T-helper 2 cell treated with Interferon-gamma antibody and Interleukin-4, amounts not matched to agents 5 μg/mL and 100 μg/mL, for 36 hours (primary cell): ENCODE data around the gene PHF20.

Experiments
- DNase-seq: peaks from one replicate; pipeline ENCODE4 v3.0.0; 2021; ENCODE audit warnings: low spot score
- H3K27ac Mint-ChIP-seq: one replicate; pipeline ENCODE4 v1.8.0; 2021; ENCODE audit warnings: mild to moderate bottlenecking, mixed read lengths
- H3K27me3 Mint-ChIP-seq: one replicate; pipeline ENCODE4 v1.8.0; 2021; ENCODE audit warnings: low read depth, mixed read lengths
- H3K36me3 Mint-ChIP-seq: one replicate; pipeline ENCODE4 v1.8.0; 2021; ENCODE audit warnings: low read depth, mixed read lengths
- H3K4me1 Mint-ChIP-seq: one replicate; pipeline ENCODE4 v1.8.0; 2021; ENCODE audit warnings: low read depth, mixed read lengths
- H3K4me3 Mint-ChIP-seq: one replicate; pipeline ENCODE4 v1.8.0; 2022; ENCODE audit warnings: mild to moderate bottlenecking, moderate library complexity, mixed read lengths
- H3K9me3 Mint-ChIP-seq: one replicate; pipeline ENCODE4 v1.8.0; 2021; ENCODE audit warnings: mixed read lengths

The PHF20 gene

DNA sequence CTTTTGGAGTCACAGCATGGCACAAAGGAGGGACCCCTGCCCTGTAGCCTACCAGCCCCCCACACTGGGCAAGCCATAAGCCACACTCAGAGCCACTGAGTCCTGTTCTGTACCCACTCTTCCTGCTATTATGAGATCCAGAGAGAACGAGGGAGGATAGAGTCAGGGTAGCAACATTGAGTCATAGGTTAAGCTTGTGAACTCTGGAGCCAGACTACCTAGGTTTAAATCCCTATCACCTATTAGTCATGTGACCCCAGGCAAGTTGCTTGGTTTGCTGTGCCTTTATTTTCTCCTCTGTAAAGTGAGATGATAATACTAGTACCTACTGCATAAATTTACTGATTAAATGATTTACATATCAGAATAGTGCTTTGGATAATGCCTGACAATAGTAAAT is 197.1 kb downstream of the PHF20 start:
- Mint-ChIP-seq H3K27me3 (peaks cover 3% of the 10 kb centered on the region), H3K36me3 (no peaks in the 10 kb centered on the region), H3K4me1 (peaks cover 7% of the 10 kb centered on the region), H3K27ac (no peak overlapping the region), H3K9me3 (no peaks in the 10 kb centered on the region), H3K4me3 (no peak overlapping the region)
- DNase-seq, result no peak

DNA sequence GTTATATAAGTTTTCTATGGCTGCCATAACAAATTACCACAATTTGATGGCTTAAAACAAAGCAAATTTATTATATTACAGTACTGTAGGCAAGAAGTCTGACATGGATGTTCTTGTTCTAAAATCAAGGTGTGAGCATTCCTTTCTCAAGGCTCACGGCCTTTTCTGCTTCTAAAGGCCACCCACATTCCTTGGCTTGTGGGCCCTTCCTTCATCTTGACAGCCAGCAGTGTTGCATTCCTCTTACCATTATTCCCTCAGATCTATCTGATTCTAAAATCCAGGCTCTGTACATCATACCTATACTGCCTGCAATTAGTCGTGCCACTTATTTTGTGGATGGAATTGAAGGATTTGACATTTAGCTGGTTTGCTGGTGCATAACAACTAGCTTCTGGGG is 200.2 kb downstream of the PHF20 start:
- Mint-ChIP-seq H3K27ac (no peak overlapping the region), H3K4me1 (no peaks in the 10 kb centered on the region), H3K9me3 (no peaks in the 10 kb centered on the region), H3K36me3 (no peaks in the 10 kb centered on the region), H3K27me3 (peaks cover 6% of the 10 kb centered on the region), H3K4me3 (no peak overlapping the region)
- DNase-seq, result no peak

DNA sequence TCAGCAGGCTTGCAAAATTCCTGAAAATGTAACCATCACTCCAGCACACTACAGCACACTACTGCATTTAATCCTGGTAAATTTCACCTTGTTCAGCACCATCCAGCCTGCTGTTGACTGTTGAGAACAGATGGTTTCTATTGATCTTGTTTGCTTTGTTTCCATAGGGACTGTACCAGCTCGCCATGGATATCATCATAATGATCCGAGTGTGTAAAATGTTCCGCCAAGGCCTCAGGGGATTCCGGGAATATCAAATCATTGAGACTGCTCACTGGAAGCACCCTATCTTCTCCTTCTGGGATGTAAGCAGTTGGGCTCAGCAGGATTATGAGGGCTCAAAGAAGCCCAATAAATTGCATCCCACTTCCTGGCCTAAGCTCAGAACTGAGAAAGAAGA is 200.6 kb downstream of the PHF20 start:
- Mint-ChIP-seq H3K4me3 (no peak overlapping the region), H3K4me1 (no peaks in the 10 kb centered on the region), H3K9me3 (no peaks in the 10 kb centered on the region), H3K27me3 (peaks cover 6% of the 10 kb centered on the region), H3K27ac (no peak overlapping the region), H3K36me3 (no peaks in the 10 kb centered on the region)
- DNase-seq, result no peak

DNA sequence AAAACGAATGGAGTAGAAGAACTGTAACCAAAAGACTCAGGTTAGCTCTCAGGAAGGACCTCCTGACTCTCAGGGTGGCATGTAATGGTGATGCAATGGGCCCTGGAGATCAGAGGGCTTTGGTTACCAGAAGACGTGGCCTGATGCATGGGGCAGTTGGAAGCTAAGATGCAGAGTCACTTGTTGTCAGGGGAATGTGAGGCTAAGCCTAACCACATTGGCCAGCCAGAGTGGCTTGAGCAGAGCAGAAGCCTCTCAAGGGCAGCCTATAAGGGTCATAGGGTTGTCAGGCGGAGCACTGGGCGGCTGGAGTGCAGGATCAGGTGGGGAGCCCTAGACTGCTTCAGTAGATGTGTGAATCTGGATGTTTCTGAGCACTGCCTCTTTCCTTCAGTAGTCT is 202.4 kb downstream of the PHF20 start:
- no peaks in the 10 kb centered on the region for H3K36me3 Mint-ChIP-seq
- H3K4me1 Mint-ChIP-seq, result no peaks in the 10 kb centered on the region
- peaks cover 3% of the 10 kb centered on the region for H3K27me3 Mint-ChIP-seq
- DNase-seq, result no peak
- H3K27ac Mint-ChIP-seq, result no peak overlapping the region
- H3K9me3 Mint-ChIP-seq, result no peaks in the 10 kb centered on the region
- no peak overlapping the region for H3K4me3 Mint-ChIP-seq

DNA sequence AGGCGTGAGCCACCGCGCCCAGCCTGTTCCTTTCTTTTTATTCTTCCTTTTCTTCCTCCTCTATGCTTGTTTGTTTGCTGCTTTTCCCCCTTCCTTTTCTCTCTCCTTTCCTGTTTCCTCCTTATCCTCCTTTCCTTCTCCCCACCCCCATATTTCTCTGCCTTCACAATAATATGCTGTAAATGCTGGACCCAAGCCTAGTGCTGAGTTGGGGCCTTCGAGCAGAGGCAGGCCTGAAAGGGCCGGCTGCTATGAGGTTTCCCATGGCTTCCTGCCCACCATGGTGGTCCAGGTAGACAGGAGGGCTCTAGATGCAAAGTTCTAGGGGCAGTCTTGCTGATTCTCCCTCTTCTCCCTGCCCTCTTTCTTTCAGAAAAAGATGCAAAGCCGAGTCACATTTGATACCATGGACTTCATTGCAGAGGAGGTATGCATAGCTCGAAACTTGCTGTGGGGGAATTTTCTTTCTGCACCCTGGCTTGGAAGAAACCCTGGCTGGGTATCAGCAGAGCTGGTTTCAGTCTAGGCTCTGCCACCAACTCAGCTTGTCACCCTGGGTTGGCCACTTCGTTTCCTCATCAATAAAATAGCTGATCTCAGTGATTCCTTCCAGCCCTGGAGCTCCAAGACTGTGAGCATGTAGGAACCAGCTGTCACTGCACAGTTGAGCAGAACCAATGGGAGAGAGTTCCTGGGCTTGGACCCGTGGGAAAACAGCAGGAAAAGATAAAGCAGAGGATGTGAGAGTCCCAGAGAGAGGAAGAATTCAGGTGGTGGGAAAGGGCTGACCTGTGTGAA is 204.0 kb downstream of the PHF20 start:
- no peak for DNase-seq
- Mint-ChIP-seq H3K36me3 (no peaks in the 10 kb centered on the region), H3K27ac (no peak overlapping the region), H3K9me3 (no peaks in the 10 kb centered on the region), H3K4me3 (no peak overlapping the region), H3K4me1 (no peaks in the 10 kb centered on the region), H3K27me3 (peaks cover 3% of the 10 kb centered on the region)

DNA sequence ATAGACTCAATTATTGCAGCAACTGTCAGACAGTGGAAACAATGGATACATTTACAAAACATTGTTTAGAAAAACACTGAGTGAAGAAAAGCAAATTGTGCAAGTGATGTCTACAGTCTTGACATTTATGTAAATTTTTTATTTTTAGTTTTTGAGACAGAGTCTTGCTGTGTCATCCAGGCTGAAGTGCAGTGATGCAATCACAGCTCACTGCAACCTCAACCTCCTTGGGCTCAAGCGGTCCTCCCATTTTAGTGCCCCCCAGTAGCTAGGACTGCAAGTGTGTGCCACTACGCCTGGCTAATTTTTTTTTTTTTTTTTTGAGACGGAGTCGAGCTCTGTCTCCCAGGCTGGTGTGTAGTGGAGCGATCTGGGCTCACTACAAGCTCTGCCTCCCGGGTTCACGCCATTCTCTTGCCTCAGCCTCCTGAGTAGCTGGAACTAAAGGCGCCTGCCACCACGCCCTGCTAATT is 206.3 kb downstream of the PHF20 start:
- no peaks in the 10 kb centered on the region for H3K4me1 Mint-ChIP-seq

DNA sequence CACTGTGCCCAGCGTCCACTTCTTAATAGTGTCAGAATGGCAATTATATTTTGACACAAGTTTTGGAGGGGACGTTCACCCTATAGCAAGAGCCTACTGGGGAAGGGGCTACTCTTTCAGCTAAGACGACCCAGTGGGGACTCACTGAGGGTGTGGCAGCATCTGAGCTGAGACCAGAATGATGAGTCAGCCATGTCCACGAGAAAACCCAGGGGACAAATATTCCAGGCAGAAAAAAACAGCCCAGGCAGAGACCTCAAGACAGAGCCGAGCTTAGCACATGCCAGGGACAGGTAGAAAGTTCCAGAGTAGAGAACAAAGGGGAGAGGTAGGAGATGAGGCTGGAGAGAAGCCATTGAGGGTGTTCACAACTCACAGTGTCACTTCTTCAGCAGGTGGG is 207.7 kb downstream of the PHF20 start:
- Mint-ChIP-seq H3K9me3 (no peaks in the 10 kb centered on the region), H3K4me3 (no peak overlapping the region), H3K27me3 (peaks cover 7% of the 10 kb centered on the region), H3K4me1 (no peaks in the 10 kb centered on the region), H3K36me3 (no peaks in the 10 kb centered on the region), H3K27ac (no peak overlapping the region)
- no peak for DNase-seq

More for the DNA sequence above, 206.3 kb downstream of the PHF20 start:
- H3K9me3 Mint-ChIP-seq, result no peaks in the 10 kb centered on the region
- H3K36me3 Mint-ChIP-seq, result no peaks in the 10 kb centered on the region
- H3K27ac Mint-ChIP-seq, result no peak overlapping the region
- peaks cover 7% of the 10 kb centered on the region for H3K27me3 Mint-ChIP-seq
- H3K4me3 Mint-ChIP-seq, result no peak overlapping the region
- no peak for DNase-seq

DNA sequence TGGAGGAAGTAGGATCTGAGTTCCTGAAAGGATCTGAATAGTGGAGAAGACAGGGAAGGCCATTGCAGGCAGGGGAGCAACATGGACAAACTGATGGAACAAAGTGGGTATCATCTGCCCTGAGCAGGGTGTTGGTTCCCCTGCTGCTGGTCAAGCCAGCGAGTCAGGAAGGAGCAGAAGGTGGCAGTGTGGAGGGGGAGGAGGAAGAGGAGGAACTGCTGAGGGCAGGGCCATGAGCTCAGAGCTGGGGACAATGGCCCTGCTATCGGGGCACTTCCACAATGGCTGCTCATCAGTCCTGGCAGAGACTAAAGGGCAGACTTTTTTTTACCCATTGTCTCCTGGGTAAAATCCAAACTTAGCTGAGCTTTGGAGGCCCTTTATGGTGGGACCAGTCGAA is 210.2 kb downstream of the PHF20 start:
- Mint-ChIP-seq H3K9me3 (no peaks in the 10 kb centered on the region), H3K36me3 (no peaks in the 10 kb centered on the region), H3K4me3 (no peak overlapping the region), H3K27me3 (peaks cover 8% of the 10 kb centered on the region), H3K27ac (no peak overlapping the region), H3K4me1 (no peaks in the 10 kb centered on the region)
- DNase-seq, result no peak

DNA sequence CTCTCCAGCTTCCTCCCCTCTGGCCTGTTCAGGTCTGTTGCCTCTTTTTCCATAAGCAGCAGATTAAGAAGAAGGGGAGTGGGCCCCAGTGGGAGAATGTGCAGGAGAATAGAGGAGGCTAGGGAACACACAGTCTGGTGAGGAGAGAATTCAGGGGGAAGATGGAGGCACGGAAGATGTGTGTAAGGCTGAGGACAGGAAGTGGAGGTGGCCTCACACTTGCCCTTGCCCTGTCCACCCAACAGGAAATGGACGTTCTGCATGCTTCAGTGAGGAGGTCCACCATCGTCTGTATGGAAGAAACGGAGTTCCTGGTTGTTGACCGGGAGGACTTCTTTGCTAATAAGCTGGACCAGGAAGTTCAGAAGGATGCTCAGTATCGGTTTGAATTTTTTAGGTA is 212.6 kb downstream of the PHF20 start:
- Mint-ChIP-seq H3K4me1 (no peaks in the 10 kb centered on the region), H3K27me3 (peaks cover 16% of the 10 kb centered on the region), H3K36me3 (no peaks in the 10 kb centered on the region), H3K4me3 (no peak overlapping the region), H3K9me3 (no peaks in the 10 kb centered on the region), H3K27ac (no peak overlapping the region)
- no peak for DNase-seq

DNA sequence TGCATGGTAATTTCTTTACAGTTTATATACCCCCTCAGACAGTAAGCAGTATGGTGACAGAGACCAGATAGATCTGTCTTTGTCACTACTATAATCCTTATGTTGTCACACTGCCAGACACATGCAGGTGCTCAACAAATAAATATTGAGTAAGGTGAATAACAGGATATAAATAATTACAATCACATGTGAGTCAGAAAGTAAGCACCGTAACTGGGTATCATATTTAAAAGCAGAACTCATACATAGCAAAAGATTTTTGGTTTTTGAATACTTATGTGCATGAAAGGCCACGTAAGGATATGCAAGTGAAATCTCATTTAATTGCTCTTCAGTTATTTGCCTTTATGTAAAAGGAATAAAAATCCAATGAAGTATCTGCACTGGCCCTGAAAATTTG is 214.0 kb downstream of the PHF20 start:
- Mint-ChIP-seq H3K4me1 (no peaks in the 10 kb centered on the region), H3K36me3 (no peaks in the 10 kb centered on the region), H3K27ac (no peak overlapping the region), H3K9me3 (no peaks in the 10 kb centered on the region), H3K27me3 (peaks cover 19% of the 10 kb centered on the region), H3K4me3 (no peak overlapping the region)
- no peak for DNase-seq

DNA sequence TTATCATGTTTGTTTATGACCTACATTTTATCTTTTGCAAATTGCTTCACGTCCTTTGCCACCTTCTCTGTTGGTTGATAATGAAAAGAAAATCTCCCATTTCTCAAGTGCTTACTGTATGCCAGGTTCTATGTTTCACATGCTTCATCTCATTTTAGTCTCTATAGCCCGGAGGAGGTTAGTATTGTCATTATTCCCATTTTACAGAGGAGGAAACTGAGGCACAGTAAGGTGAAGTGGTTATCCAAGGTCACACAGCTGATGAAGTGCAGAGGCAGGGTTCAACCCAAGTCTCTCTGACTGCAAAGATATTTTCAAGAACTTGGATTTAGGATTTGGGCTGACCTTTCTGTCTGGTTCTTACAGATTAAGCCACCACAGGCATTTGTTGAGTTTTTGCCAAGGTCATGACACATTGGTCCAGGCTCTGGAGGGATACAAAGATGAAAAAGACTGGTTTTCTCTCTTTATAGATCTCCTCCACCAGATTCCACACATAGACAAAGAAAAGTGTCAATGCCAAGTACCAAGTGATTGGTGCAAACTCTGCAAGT is 217.2 kb downstream of the PHF20 start:
- Mint-ChIP-seq H3K4me3 (no peak overlapping the region), H3K27me3 (peaks cover 22% of the 10 kb centered on the region), H3K36me3 (no peaks in the 10 kb centered on the region), H3K9me3 (no peaks in the 10 kb centered on the region), H3K27ac (no peak overlapping the region), H3K4me1 (peaks cover 4% of the 10 kb centered on the region)
- no peak for DNase-seq

DNA sequence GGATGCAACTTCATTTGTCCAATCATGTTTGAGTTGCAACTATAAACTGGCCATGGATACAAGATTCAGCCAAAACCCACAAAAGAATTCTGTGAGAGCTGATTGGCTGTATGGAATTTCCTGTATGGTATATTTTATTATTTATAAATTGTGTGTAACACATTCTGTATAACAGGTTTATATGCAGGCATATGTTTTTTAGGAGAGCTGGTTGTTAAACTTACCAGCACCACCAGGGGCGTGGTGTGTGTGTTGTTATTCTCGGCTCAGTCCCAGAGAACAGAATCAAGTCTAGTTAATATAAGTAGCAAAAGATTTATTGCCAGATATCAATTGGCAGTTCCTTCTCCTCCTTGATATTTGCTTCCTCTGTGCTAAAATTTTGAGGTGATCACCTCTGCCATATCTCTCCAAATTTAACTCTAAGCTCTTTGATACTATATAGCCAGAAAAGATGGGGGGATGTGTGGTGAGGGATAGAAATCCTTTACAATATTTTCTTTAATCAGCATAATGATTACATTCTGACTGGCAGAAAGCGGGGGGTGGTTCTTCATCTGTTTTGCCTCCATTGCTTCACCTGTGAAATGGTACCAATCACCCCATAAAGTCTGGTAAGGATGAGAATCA is 219.4 kb downstream of the PHF20 start:
- H3K27me3 Mint-ChIP-seq, result peaks cover 22% of the 10 kb centered on the region
- H3K36me3 Mint-ChIP-seq, result no peaks in the 10 kb centered on the region
- H3K27ac Mint-ChIP-seq, result no peak overlapping the region
- no peaks in the 10 kb centered on the region for H3K9me3 Mint-ChIP-seq
- H3K4me3 Mint-ChIP-seq, result no peak overlapping the region
- DNase-seq, result no peak
- peaks cover 4% of the 10 kb centered on the region for H3K4me1 Mint-ChIP-seq

DNA sequence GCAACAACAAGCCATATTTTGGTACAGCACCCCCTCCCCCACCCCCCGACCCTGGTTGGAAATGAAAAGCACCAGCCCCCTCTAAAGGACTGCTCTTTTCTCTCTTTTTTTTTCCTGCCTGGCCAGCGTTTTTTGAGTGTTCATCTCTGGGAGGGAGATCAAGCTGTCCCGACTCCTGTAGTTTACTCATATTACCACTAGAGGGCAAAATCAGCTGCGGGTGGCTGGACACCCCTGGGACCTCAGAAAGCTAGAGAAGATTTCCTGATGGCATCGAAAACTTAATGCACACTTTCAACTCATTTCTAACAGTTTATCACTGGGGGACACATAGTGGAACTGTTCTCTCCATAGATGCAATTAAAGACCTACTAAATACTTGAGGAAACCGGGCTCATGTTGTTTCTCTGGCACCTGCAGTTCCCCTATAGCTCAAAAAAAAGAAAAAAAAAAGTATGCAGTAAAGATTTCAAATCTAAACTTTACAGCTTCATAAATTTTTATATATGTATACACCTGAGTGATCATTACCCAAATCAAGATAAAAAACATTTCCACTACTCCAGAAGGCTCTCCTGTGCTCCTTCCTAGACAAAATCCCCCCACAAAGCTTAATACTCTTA is 221.0 kb downstream of the PHF20 start:
- Mint-ChIP-seq H3K4me3 (no peak overlapping the region), H3K9me3 (no peaks in the 10 kb centered on the region), H3K27me3 (peaks cover 18% of the 10 kb centered on the region), H3K36me3 (no peaks in the 10 kb centered on the region), H3K27ac (no peak overlapping the region), H3K4me1 (peaks cover 4% of the 10 kb centered on the region)
- DNase-seq, result peak; percentile 28

DNA sequence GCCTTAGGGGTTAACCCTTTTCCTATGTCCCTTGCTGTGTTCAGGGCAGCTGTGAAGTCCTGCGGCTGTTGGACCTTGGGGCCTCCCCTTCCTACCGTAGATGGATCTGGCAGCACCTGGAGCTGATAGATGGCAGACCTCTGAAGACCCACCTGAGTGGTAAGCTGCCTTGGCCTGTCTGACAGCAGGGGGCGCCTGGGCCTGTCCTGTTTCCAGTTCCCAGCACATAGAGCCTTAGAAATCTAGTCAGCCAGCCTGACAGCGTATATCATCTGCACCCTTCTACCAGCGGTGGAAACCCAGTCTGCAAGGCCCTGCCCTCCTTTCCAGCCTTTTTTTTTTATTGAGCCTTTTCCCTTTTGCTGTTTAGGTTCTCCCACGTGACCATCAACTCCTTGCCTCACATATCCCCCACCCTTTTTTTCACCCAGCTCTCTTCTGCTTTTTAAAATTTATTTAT is 223.2 kb downstream of the PHF20 start:
- peak; percentile 38 for DNase-seq
- H3K9me3 Mint-ChIP-seq, result no peaks in the 10 kb centered on the region
- H3K36me3 Mint-ChIP-seq, result no peaks in the 10 kb centered on the region
- H3K27me3 Mint-ChIP-seq, result peaks cover 10% of the 10 kb centered on the region
- no peak overlapping the region for H3K27ac Mint-ChIP-seq
- H3K4me3 Mint-ChIP-seq, result no peak overlapping the region
- peaks cover 4% of the 10 kb centered on the region for H3K4me1 Mint-ChIP-seq
